Osteoblast (primary cell): ENCODE data around the gene PRR16. TPM values are rescaled to one million over a fixed set of nuclear protein-coding genes. Genes with fewer than 3 reads are reported as not detected.
"Not testable (repeated sequence)": the region's sequence is repeated elsewhere in the genome, so short reads cannot be mapped to it uniquely, and the experiment has no call there.

Source experiments
- DNase-seq: peaks from one replicate; pipeline ENCODE4 v3.0.0; 2011; ENCODE audit warnings: low spot score, mixed read lengths; ENCODE audit not compliant: insufficient read length; ENCODE audit errors: missing footprints
- H2AFZ ChIP-seq: 2 replicates; pipeline ENCODE4 v1.6.0; 2011; ENCODE audit warnings: mild to moderate bottlenecking, low read length
- H3K27ac ChIP-seq: 2 replicates; pipeline ENCODE4 v1.5.1; 2011; ENCODE audit warnings: mild to moderate bottlenecking, low read depth, low read length, moderate library complexity
- H3K27me3 ChIP-seq: 2 replicates; pipeline ENCODE4 v1.6.0; 2012; ENCODE audit warnings: mild to moderate bottlenecking, control low read depth, inconsistent platforms, low read length, moderate library complexity; ENCODE audit not compliant: insufficient read depth
- H3K36me3 ChIP-seq: 2 replicates; pipeline ENCODE4 v1.5.1; 2011; ENCODE audit warnings: mild to moderate bottlenecking, low read length, control low read depth, moderate library complexity; ENCODE audit not compliant: insufficient read depth
- H3K4me1 ChIP-seq: 2 replicates; pipeline ENCODE4 v1.5.1; 2011; ENCODE audit warnings: mild to moderate bottlenecking, low read length, control low read depth, moderate library complexity; ENCODE audit not compliant: insufficient read depth
- H3K4me2 ChIP-seq: 2 replicates; pipeline ENCODE4 v1.6.0; 2011; ENCODE audit warnings: mild to moderate bottlenecking, low read length; ENCODE audit not compliant: insufficient read depth
- H3K4me3 ChIP-seq: fragments of 200-600 bp; sonication (generic); 3 replicates; pipeline ENCODE4 v1.5.1; 2012; ENCODE audit warnings: mild to moderate bottlenecking, low read length, inconsistent platforms; ENCODE audit not compliant: insufficient read depth
- H3K79me2 ChIP-seq: 2 replicates; pipeline ENCODE4 v1.6.0; 2012; ENCODE audit warnings: mild to moderate bottlenecking, low read length, control low read depth, inconsistent platforms; ENCODE audit not compliant: insufficient read depth
- H3K9me3 ChIP-seq: 2 replicates; pipeline ENCODE4 v1.5.1; 2011; ENCODE audit warnings: low read depth, low read length, control low read depth
- H4K20me1 ChIP-seq: 2 replicates; pipeline ENCODE4 v1.6.0; 2012; ENCODE audit warnings: mild to moderate bottlenecking, low read length, control low read depth; ENCODE audit not compliant: insufficient read depth
- CTCF ChIP-seq: IDR thresholded peaks from 2 replicates; pipeline ENCODE4 v1.5.1; 2011; ENCODE audit warnings: mild to moderate bottlenecking, low read depth, low read length, moderate library complexity; ENCODE audit errors: extremely low read depth
- total RNA-seq: library from RNA; depleted of rRNA; stranded (reverse); fragments of >200 nt; gene quantifications from 2 replicates; pipeline ENCODE4 v1.2.3, GENCODE V29; 2012

The PRR16 gene
- total RNA-seq, 1 donor = 30.4 TPM

GRCh38 chr5:120695368-120695880, 231.3 kb downstream of the PRR16 start:
- Histone ChIP-seq H3K4me1 (no peaks in the 10 kb centered on the region), H3K4me3 (no peak overlapping the region), H4K20me1 (no peaks in the 10 kb centered on the region), H3K4me2 (no peak overlapping the region), H3K79me2 (no peaks in the 10 kb centered on the region), H2AFZ (no peak overlapping the region), H3K27me3 (no peaks in the 10 kb centered on the region), H3K9me3 (no peaks in the 10 kb centered on the region), H3K27ac (no peak overlapping the region), H3K36me3 (no peaks in the 10 kb centered on the region)
- peak; percentile 10 for DNase-seq
- no peak for TF ChIP-seq CTCF

- Histone ChIP-seq H3K27ac (no peak overlapping the region), H3K36me3 (no peaks in the 10 kb centered on the region), H2AFZ (no peak overlapping the region), H3K27me3 (no peaks in the 10 kb centered on the region), H3K9me3 (no peaks in the 10 kb centered on the region), H3K4me2 (no peak overlapping the region), H4K20me1 (no peaks in the 10 kb centered on the region), H3K4me1 (no peaks in the 10 kb centered on the region), H3K79me2 (no peaks in the 10 kb centered on the region), H3K4me3 (no peak overlapping the region)
- DNase-seq = peak; percentile 9
- TF ChIP-seq CTCF = no peak
These were observed 233.0 kb downstream of the PRR16 start for GRCh38 chr5:120697147-120697546.

DNA sequence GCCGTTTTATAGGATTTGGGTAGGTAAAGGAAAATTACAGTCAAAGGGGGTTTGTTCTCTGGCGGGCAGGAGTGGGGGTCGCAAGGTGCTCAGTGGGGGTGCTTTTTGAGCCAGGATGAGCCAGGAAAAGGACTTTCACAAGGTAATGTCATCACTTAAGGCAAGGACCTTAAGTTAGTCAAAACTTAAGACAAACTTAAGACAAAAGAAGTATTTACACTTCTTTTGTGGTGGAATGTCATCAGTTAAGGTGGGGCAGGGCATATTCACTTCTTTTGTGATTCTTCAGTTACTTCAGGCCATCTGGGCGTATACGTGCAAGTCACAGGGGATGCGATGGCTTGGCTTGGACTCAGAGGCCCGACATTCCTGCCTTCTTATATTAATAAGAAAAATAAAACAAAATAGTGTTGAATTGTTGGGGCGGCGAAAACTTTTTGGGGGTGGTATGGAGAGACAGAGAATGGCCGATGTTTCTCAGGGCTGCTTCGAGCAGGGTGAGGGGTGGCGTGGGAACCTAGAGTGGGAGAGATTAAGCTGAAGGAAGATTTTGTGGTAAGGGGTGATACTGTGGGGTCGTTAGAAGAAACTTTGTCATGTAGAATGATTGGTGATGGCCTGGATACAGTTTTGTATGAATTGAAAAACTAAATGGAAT, 233.7 kb downstream of the PRR16 start:
- DNase-seq = not testable (repeated sequence)

GRCh38 chr5:120700653-120701052, 236.6 kb downstream of the PRR16 start:
- H3K4me2 ChIP-seq, DNase-seq, H3K4me3 ChIP-seq, H3K4me1 ChIP-seq, H3K27me3 ChIP-seq, H3K36me3 ChIP-seq, H3K27ac ChIP-seq, H3K9me3 ChIP-seq, H3K79me2 ChIP-seq, H4K20me1 ChIP-seq, H2AFZ ChIP-seq: not testable (repeated sequence)

More for the DNA sequence above, 233.7 kb downstream of the PRR16 start:
- not testable (repeated sequence) for H3K4me1 ChIP-seq, H3K4me2 ChIP-seq, H3K4me3 ChIP-seq, H4K20me1 ChIP-seq, H3K36me3 ChIP-seq, H3K27me3 ChIP-seq, H2AFZ ChIP-seq, H3K27ac ChIP-seq, H3K79me2 ChIP-seq, H3K9me3 ChIP-seq

- not testable (repeated sequence) for H3K9me3 ChIP-seq, H3K4me3 ChIP-seq, H3K4me2 ChIP-seq, H3K4me1 ChIP-seq, H4K20me1 ChIP-seq, H2AFZ ChIP-seq, H3K27ac ChIP-seq, H3K27me3 ChIP-seq, H3K36me3 ChIP-seq, DNase-seq, H3K79me2 ChIP-seq
These were observed 238.9 kb downstream of the PRR16 start for GRCh38 chr5:120702817-120703538.
